GM18861 (cell line): ENCODE data around the gene SMIM43.
"Not testable (repeated sequence)": the region's sequence is repeated elsewhere in the genome, so short reads cannot be mapped to it uniquely, and the experiment has no call there.

Experiments used
- ATAC-seq: cut with Tn5 transposase; IDR thresholded peaks from one replicate; pipeline ENCODE4 v1.9.1; 2021; ENCODE audit not compliant: unreplicated experiment

Gene SMIM43

GRCh38 chr4:121784401-121784800, 19.4 kb upstream of the SMIM43 start:
- ATAC-seq, result no peak

GRCh38 chr4:121783210-121783609, 18.2 kb upstream of the SMIM43 start:
- ATAC-seq, result no peak

- ATAC-seq, result no peak
Observed at GRCh38 chr4:121778991-121779628, 14.1 kb upstream of the SMIM43 start.

- ATAC-seq, result no peak
Observed at GRCh38 chr4:121777625-121778024, 12.7 kb upstream of the SMIM43 start.

GRCh38 chr4:121776610-121777401, 11.8 kb upstream of the SMIM43 start:
- no peak for ATAC-seq

- no peak for ATAC-seq
Observed at GRCh38 chr4:121773883-121774282, 8.9 kb upstream of the SMIM43 start.

GRCh38 chr4:121771869-121772268, 6.9 kb upstream of the SMIM43 start:
- ATAC-seq, result no peak

- ATAC-seq, result no peak
Observed at GRCh38 chr4:121769341-121769740, 4.4 kb upstream of the SMIM43 start.

- no peak for ATAC-seq
Observed at GRCh38 chr4:121767166-121767565, 2.2 kb upstream of the SMIM43 start.

GRCh38 chr4:121765971-121766538, 1.1 kb upstream of the SMIM43 start:
- no peak for ATAC-seq

- ATAC-seq, result no peak
Observed at GRCh38 chr4:121765368-121765705, 373 bp upstream of the SMIM43 start.

- no peak for ATAC-seq
Observed at GRCh38 chr4:121764303-121764701, 662 bp downstream of the SMIM43 start.

- ATAC-seq, result no peak
Observed at GRCh38 chr4:121760205-121760604, 4.8 kb downstream of the SMIM43 start.

- ATAC-seq, result no peak
Observed at GRCh38 chr4:121758925-121759568, 5.9 kb downstream of the SMIM43 start.

- not testable (repeated sequence) for ATAC-seq
Observed at GRCh38 chr4:121752142-121752541, 12.8 kb downstream of the SMIM43 start.

GRCh38 chr4:121749225-121749624, 15.7 kb downstream of the SMIM43 start:
- no peak for ATAC-seq

GRCh38 chr4:121742794-121743193, 22.2 kb downstream of the SMIM43 start:
- no peak for ATAC-seq

GRCh38 chr4:121741751-121742150, 23.2 kb downstream of the SMIM43 start:
- no peak for ATAC-seq

GRCh38 chr4:121740796-121741409, 24.1 kb downstream of the SMIM43 start:
- ATAC-seq, result no peak

- no peak for ATAC-seq
Observed at GRCh38 chr4:121739575-121739974, 25.4 kb downstream of the SMIM43 start.

- ATAC-seq, result no peak
Observed at GRCh38 chr4:121738780-121739535, 26.0 kb downstream of the SMIM43 start.
